Effector CD4-positive, alpha-beta T cell (primary cell): ENCODE results near the gene LRRC32.

Source experiments
- DNase-seq: peaks from one replicate; pipeline ENCODE4 v3.0.0-alpha.2; 2020
- total RNA-seq: gene quantifications from one replicate; lab custom pipeline; 2026; lab: John Stamatoyannopoulos, UW

Gene LRRC32
- 12.0 reads per million, percentile 35 among the genes with 10 or more reads in this experiment for total RNA-seq

DNA sequence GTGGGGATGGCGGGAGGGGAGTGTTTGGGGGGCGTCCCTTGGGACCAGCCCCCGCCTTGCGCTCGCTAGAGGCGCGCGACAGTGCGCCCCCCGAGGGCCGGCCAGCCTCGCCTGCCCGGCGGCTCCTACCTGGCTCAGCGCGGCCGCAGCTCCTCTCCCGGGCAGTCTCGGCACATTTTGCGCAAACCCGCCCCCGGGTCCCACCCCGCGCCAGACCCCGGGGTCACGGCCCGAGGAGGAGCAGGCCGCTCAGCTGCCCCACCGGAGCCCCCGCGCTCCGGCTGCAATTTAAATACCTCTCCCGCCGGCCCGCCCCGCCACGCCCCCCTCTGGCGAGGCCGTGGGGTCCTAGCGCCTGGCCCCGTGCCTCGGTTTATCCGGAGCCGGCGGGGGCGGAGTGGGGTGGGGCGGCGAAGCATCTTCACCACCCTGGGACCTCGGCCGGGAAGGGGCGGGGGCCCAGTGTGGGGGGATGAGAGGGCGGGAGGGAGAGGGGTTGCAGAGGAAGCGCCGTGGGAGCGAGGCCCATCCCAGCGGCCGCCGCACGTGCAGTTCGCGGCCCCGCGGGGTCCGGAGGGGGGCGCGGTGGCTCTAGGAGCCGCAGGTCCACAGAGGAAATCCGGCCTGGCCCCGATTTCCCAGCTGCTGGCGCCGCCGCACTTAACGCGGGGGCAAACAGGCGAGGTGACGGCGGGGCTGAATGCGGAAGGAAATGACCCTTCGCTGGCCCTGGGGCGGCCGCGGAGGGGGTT is at the start of gene LRRC32:
LRRC32 (minus strand) TSS at position 263 of the 752 bp plus-strand sequence. CDS start 4,793 bp downstream, outside the sequence.
- DNase-seq: peak; percentile 14

DNA sequence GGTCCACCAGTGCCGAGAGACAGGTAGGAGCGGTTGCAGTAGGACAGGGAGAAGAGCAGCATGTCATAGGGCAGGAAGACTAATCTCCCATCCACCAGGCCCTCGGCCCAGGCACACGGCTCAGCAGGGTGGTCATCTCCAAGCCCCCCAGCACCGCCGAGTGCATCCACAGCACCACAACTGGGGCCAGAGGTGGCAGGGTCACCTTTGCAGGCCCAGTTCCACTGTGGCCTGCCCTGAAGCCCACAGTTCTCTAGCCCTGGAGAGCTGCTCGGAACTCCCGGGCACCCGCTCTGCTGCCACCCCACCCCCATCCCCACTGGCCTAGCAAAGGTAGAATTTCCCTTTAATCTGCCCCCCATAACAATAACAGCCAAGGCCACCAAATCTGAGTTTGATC is 49.1 kb upstream of the LRRC32 start:
- DNase-seq: no peak

GRCh38 chr11:76719281-76719680 is 48.7 kb upstream of the LRRC32 start:
- no peak for DNase-seq

- DNase-seq: no peak
These were observed 47.3 kb upstream of the LRRC32 start for GRCh38 chr11:76717816-76718215.

DNA sequence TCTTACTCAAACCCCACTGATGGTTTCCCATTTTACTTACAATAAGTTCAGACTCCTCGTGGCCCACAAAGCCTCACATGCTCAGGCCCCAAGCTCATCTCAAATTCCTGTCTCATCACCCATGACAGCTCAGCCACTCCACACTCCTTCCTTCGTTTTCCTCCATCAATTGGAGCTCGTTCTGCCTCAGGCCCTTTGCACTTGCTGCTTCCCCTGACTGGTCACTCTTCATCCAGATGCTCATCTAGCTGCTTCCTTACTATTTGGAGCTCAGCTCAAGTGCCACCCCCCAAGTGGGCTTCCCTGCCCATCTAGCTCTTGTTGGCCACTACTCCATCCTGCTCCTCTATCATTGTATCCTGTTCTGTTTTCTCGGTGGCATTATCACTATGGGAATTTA is 46.8 kb upstream of the LRRC32 start:
- DNase-seq: no peak

- no peak for DNase-seq
These were observed 45.7 kb upstream of the LRRC32 start for GRCh38 chr11:76716268-76716667.

DNA sequence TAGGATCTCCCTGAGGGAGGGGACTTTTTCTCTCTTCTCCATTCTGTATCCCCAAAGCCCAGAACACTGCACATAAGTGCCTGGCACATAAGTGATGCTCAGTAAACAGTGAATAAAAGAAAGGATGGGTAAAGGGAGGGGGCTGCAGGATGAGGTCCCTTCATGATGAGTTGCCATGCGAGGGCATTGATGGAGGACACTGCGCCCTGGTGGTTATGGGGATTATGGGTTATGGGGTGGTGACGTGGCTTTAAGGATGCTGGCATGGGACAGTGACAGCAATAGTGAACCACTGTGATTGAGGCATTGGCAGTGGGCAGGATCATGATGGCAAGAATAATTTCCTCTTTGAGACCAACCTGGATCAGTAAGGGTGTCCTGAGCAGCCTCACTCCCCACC is 43.9 kb upstream of the LRRC32 start:
- DNase-seq: no peak

DNA sequence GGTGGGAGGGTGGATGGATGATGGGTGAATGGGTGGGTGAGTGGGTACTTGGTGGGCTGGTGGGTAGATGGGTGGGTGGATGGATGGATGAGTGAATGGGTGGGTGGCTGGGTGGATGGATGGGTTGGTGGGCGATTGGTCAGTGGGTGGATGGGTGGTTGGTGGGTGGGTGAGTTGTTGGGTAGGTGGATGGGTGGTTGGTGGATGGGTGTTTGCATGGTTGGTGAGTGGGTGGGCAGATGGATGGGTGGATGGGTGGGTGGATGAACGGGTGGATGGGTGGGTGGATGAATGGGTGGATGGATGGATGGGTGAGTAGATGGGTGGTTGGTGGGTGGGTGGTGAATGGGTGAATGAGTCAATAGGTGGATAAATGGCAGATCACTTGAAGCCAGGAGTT is 43.0 kb upstream of the LRRC32 start:
- DNase-seq: no peak

- DNase-seq: no peak
These were observed 41.6 kb upstream of the LRRC32 start for GRCh38 chr11:76712125-76712524.

GRCh38 chr11:76709756-76710155 is 39.2 kb upstream of the LRRC32 start:
- no peak for DNase-seq

GRCh38 chr11:76708972-76709660 is 38.6 kb upstream of the LRRC32 start:
- no peak for DNase-seq

DNA sequence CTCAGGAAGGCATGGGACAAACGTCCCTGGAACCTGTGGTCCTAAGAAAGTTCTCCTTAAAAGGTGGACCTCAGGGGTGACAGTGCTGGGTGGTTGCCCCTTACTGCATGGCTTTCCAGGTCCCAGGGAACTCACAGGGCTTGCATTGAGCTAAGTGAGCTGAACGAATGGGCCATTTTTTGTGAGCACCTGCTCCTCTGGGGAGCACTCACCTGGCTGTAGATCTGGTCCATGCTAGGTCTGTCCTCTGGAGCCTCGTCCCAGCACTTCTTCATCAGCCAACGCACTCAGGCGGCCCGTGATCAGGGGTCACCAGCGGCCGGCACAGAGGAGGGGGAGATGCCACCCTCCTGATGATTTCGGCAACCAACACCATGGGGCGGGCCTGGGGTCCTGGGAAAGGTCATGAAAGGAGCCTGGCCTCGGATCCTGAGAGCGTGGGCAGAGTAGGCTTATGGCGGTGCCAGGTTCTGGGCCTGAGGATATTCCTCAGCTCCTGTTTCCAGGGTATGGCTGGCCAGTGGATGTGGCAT is 36.8 kb upstream of the LRRC32 start:
- DNase-seq: no peak

- DNase-seq: no peak
These were observed 36.1 kb upstream of the LRRC32 start for GRCh38 chr11:76706667-76707066.

- no peak for DNase-seq
These were observed 35.3 kb upstream of the LRRC32 start for GRCh38 chr11:76705826-76706225.

DNA sequence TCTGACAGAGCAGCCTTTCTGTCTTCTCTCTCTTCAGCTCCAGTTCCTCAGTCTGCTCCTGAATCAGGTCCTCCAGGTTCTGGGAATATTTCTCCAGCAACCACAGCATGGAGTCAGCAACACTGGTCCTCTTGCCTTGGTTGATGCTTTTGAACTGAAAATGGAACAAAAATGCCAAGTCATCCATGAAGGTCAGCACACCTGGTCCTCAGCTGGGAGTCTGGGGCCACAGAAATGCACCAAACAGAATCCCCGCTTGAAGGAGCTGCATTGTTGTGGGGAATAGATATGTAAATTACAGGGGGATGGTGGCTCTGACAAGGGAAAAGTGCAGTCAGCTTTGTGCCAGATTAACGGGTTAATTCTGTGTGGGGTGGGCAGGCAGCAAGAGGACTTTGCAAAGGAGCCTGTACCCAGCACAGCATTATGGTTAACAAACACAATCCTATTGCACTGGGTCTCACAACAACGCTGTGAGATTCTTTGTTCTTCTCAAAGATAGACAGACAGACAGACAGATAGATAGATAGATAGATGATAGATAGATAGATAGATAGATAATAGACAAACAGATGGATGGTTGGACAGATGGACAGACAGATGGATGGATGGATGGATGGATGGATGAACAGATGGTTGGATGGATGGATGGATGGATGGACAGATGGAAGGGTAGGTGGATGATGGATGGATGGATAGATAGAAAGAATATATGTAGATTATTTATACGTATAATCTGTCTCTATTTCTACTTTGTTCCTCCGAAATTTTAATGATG is 33.8 kb upstream of the LRRC32 start:
- DNase-seq: no peak

DNA sequence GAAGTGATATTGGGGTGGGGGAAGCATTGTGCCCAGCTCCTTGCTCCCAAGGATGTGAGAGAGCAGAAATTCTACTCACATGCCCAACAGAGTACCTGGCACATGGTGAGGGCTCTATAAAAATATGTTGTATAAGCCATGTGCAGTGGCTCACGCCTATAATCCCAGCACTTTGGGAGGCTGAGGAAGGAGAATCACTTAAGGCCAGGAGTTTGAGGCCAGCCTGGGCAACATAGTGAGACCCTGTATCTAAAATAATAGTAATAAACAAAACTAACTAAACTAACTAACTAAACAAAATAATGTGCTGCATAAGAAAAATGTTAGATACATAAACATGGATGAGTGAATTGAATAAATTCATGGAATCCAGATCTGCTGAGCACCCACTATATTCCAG is 33.2 kb upstream of the LRRC32 start:
- DNase-seq: no peak

- no peak for DNase-seq
These were observed 32.0 kb upstream of the LRRC32 start for GRCh38 chr11:76702336-76703128.

DNA sequence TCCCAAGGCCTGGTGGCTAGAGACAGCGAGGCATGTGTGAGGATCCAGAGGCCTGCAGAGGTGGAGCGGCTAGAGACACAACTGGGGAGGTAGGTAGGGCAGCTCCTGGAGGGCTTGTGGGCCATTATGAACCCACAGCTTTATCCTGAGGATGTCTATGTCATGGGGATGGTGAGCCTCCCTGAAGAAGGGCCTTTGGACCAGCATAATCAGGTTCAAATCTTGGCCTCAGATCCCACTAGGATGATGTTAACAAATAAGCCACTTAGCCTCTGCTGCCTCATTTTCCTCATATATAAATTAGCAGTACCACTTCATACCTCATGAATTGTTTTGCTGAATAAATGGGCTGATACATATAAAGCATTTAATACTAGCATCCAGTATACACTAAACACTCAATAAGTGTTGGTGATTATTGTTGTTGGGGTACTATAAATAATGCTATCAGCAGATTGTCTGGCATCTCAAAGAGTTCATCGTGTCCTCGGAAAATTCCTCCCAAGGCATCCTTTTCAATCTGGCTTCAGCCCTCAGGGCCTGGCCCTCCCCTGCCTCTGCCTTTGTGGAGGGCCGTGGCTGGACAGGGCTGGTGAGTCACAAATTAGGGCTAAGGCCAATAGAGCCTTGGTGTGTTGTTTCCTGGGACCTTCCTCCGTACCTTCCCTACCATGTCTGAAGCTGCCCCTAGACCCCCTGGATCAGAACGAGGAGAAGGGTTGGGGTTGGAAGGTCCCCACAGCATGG is 30.9 kb upstream of the LRRC32 start:
- no peak for DNase-seq

GRCh38 chr11:76700177-76701100 is 29.9 kb upstream of the LRRC32 start:
- DNase-seq: no peak

GRCh38 chr11:76699451-76700091 is 29.0 kb upstream of the LRRC32 start:
- DNase-seq: no peak
